Epithelial cell of esophagus (primary cell): ENCODE results near the gene TEC.

Experiments
- DNase-seq: peaks from one replicate; pipeline ENCODE4 v3.0.0; 2010; ENCODE audit warnings: low read depth
- H3K4me3 ChIP-seq: 2 replicates; pipeline ENCODE4 v1.5.1; 2011; ENCODE audit warnings: mild to moderate bottlenecking, low read length, control low read depth
- TF ChIP-seq, protein P1 (sequence below): IDR thresholded peaks from 2 replicates; pipeline ENCODE4 v1.5.1; 2011; ENCODE audit warnings: low read depth, mild to moderate bottlenecking, low read length, control low read depth, inconsistent platforms; ENCODE audit not compliant: insufficient read depth; ENCODE audit errors: missing control alignments

The TEC gene

DNA sequence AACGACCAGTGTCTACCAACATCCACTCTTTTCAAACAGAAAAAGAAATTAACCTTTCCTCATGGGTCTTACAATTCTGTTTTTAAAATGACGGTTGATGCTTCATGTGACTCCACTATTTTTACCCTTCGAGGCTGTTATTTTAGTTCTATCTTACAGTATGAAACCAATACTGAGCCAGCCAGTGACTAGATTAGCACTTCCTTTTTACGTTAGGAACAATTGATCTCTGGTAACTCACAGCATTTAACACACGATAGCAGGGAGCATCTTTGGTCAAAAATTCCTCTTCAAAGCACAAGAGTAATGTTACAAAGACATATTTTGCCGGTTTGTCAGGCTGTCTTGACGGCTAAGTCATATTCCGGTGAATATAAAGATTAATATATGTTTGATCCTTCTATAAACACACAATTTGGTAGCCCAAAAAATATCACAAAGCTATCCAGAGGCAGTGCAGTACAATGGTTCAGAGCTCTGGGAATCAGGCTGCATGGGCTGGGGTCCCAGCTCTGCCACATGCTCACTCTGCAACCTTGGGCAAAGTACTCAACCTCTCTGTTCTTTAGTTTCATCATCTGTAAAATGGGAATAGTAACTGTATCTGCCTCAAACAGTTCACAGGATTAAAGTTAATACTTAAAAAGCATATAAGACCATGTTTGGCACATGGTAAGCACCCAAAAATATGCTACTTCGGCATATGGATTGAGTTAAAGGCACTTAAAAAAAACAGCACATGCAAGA is 72.7 kb downstream of the TEC start:
- TF ChIP-seq, protein P1, sequence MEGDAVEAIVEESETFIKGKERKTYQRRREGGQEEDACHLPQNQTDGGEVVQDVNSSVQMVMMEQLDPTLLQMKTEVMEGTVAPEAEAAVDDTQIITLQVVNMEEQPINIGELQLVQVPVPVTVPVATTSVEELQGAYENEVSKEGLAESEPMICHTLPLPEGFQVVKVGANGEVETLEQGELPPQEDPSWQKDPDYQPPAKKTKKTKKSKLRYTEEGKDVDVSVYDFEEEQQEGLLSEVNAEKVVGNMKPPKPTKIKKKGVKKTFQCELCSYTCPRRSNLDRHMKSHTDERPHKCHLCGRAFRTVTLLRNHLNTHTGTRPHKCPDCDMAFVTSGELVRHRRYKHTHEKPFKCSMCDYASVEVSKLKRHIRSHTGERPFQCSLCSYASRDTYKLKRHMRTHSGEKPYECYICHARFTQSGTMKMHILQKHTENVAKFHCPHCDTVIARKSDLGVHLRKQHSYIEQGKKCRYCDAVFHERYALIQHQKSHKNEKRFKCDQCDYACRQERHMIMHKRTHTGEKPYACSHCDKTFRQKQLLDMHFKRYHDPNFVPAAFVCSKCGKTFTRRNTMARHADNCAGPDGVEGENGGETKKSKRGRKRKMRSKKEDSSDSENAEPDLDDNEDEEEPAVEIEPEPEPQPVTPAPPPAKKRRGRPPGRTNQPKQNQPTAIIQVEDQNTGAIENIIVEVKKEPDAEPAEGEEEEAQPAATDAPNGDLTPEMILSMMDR: no peak
- no peak overlapping the region for H3K4me3 ChIP-seq
- no peak for DNase-seq

DNA sequence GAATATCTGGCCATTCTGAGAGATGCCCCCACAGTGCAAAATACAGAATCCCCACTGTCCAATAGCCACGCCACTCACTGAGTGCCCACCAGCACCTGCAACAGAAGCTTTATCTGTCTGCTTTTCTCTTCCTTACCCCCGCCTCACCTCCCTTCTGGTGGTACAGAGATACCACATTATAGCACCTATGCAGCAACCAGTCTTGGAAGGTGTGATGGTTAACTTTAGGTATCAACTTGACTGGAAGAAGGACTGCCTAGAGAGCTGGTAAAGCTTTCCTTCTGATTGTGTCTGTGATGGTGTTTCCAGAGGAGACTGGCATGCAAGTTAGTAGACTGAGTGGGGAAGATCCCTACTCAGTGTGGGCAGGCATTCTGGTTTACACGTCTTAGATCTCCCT is 73.8 kb downstream of the TEC start:
- no peak for DNase-seq
- no peak overlapping the region for H3K4me3 ChIP-seq
- TF ChIP-seq, protein P1: no peak

DNA sequence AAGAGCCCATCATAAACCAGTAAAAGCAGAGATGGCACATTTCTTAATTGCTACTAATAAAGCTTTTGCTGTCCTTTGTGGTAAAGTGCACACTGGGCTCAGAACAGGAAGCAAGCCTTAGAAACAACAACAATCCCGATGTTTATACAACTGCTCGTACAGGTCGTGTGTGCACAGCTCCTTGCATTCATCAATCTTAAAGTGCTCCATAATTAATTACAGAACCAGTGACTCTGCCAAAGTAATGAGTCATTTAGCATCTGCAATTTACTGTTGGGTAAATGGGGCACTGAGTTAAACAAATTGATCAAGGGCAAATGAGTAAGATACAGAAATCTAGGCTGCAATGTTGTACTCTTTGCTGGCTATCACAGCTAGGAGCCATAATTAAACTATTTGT is 74.3 kb downstream of the TEC start:
- H3K4me3 ChIP-seq: no peak overlapping the region
- DNase-seq: peak; percentile 34
- TF ChIP-seq, protein P1: no peak

DNA sequence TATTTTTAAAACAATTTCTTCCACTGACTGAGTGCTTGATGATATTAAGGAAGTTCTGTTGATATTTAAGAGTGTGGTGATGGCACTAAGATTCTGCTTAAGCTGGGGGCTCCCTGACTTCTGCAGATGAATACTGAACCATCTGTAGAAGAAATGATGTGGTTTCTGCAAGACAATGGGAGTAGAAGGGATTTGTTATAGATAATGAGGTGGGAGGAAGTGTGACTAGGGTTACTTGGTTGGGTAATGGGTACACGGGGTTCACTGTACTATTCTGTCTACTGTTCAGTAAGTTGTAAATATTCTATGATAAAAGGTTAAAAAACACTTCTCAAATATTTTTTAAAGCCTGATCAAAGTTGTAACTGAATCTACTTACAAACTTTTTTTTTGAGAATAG is 74.7 kb downstream of the TEC start:
- TF ChIP-seq, protein P1: no peak
- no peak for DNase-seq
- H3K4me3 ChIP-seq: no peak overlapping the region

DNA sequence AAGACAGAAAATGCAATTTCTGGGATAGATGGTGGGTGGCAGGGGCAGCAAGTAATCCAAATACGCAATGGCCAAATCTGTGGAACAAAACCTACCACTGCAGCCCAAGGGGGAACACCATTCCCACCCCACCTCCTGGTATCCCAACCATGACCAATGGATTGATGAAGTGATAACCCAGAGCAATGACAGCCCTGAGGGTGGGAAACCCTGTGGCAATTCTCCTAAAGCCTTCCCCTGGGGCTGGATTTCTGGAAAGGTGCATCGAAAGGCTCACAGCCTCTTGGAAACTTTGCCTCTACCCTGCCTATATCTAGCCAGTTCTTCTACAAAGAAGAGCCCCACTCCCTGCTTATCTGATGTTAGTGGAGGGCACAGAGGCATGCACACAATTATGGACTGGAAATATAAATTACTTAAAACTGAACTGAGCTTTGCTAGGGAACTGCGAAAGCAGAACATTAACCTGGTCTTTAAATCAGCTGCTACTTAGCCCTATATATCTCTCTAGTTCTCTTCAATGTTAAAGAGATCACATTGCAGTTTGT is 75.6 kb downstream of the TEC start:
- H3K4me3 ChIP-seq: no peak overlapping the region
- TF ChIP-seq, protein P1: no peak
- no peak for DNase-seq

DNA sequence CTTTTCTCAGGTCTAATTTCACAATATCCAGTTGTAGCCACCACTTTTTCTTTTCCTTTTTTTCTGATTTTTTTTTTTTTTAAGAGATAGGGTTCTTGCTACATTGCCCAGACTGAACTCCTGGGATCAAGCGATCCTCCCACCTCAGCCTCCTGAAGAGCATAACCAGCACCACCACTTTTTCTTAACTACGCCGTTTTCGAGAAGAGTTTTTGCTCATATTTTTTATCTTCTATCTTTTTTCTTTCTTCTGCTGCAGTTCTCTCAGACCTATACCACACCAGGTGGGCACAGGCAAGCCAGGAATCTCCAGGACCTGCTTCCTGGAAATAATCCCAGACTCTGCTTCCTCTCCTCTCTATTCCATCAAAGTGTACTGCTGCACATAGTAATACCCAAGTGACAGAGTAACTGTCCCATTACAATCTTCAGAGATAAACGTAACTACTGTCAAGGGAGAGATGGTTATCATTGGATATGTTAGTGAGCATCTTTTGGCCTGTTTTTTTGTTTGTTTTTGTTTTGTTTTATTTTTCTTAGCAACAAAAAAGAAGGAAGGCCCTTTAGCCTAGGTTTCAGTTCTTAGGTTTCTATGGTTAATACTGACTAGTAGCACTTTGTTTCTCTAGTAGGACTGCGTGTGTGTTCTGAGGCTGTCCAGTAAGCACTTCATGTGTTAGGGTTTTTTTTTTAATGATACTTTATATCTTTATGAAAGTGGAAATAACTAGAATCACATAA is 76.4 kb downstream of the TEC start:
- DNase-seq: no peak
- TF ChIP-seq, protein P1: no peak
- no peak overlapping the region for H3K4me3 ChIP-seq

DNA sequence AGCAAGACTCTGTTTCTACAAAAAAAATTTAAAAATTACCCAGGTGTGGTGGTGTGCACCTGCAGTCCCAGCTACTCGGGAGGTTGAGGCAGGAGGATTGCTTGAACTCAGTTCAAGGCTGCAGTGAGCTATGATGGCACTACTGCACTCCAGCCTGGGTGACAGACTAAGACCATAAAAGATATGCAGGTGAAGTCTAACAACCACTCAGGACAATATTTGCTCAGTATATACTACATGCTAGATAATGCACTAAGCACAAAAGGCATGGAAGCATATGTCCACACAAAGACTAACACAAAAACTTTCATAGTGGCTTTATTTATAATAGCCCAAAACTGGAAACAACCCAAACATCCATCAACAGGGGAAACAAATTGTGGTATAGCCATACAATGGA is 77.9 kb downstream of the TEC start:
- DNase-seq: no peak
- H3K4me3 ChIP-seq: no peak overlapping the region
- TF ChIP-seq, protein P1: no peak
